Lower leg skin (tissue), 4 donors: ENCODE results near the gene PHF11. TPM values are rescaled to one million over a fixed set of nuclear protein-coding genes. Genes with fewer than 3 reads are reported as not detected.
"Not testable (repeated sequence)": the region's sequence is repeated elsewhere in the genome, so short reads cannot be mapped to it uniquely, and the experiment has no call there.

Source experiments
- DNase-seq, 2 donors: peaks; one replicate each; pipeline ENCODE4 v3.0.0-alpha.2; 2019; ENCODE audit warnings: low spot score in 2 of 2
- H3K4me3 ChIP-seq: fragments of 200-600 bp; sonication (generic); 2 replicates; pipeline ENCODE4 v1.5.1; 2017; ENCODE audit warnings: mild to moderate bottlenecking, low read depth; ENCODE audit not compliant: poor library complexity, severe bottlenecking
- CTCF ChIP-seq, 3 donors: fragments of 450-650 bp; IDR thresholded peaks; one replicate each; pipeline ENCODE4 v1.5.1; 2016; ENCODE audit warnings: antibody characterized with exemption in 3 of 3, mild to moderate bottlenecking in 3 of 3, moderate library complexity in 2 of 3
- POLR2A ChIP-seq, 2 donors: fragments of 450-650 bp; IDR thresholded peaks; one replicate each; pipeline ENCODE4 v1.6.1; 2016 to 2017; ENCODE audit warnings: antibody characterized with exemption in 2 of 2, mild to moderate bottlenecking in 1 of 2, moderate library complexity in 1 of 2
- WGBS, 2 donors: methylation state at CpG; one replicate each; pipeline ENCODE4 v1.1.5; 2018; 5-methylcytosine and 5-hydroxymethylcytosine counted together
- intact Hi-C: fragments of 100-400 bp; cut with DNase I; formaldehyde crosslinking; loops from one replicate; pipeline ENCODE4 v1.15.0; 2023; ENCODE audit warnings: low total_unique reads
- total RNA-seq, 4 donors: library from RNA; depleted of rRNA; stranded (reverse); fragments of >200 nt; gene quantifications; one replicate each; pipeline ENCODE4 v1.1.0, GENCODE V29; 2016

Gene PHF11
- total RNA-seq, 4 donors from 2014 or later, result 21.2 to 49.4 (median 32.0) TPM

- WGBS, 2 donors, result 47 to 66% methylated on average over 10 of the region's 10 CpGs
- DNase-seq, result no peak
- no peak overlapping the region for H3K4me3 ChIP-seq
- TF ChIP-seq POLR2A (IDR thresholded peaks at IDR 0.05), result no peak
- TF ChIP-seq CTCF (IDR thresholded peaks at IDR 0.05), result no peak
- intact Hi-C loops, result no loop called here
These were observed 64.7 kb downstream of the PHF11 start for GRCh38 chr13:49560270-49561061.

GRCh38 chr13:49561062-49561410 lies 65.3 kb downstream of the PHF11 start:
- no peak for DNase-seq
- no peak overlapping the region for H3K4me3 ChIP-seq
- TF ChIP-seq POLR2A (IDR thresholded peaks at IDR 0.05), result no peak
- TF ChIP-seq CTCF (IDR thresholded peaks at IDR 0.05), result no peak
- WGBS, 2 donors, result 64 to 70% methylated on average over 3 of the region's 3 CpGs
- intact Hi-C loops, result no loop called here

- no peak overlapping the region for H3K4me3 ChIP-seq
- intact Hi-C loops, result no loop called here
- no peak for DNase-seq
- no peak for TF ChIP-seq CTCF (IDR thresholded peaks at IDR 0.05)
- WGBS, 2 donors, result 56 to 70% methylated on average over 5 of the region's 5 CpGs
These were observed 67.8 kb downstream of the PHF11 start for GRCh38 chr13:49563516-49563915.

- 96 to 100% methylated on average over 10 to 25 of the region's 25 CpGs for WGBS, 2 donors
- DNase-seq, H3K4me3 ChIP-seq, intact Hi-C loops: not testable (repeated sequence)
These were observed 69.7 kb downstream of the PHF11 start for GRCh38 chr13:49565461-49565860.

- no peak for TF ChIP-seq POLR2A (IDR thresholded peaks at IDR 0.05)
- TF ChIP-seq CTCF (IDR thresholded peaks at IDR 0.05), result no peak
- DNase-seq, result no peak
- 96 to 99% methylated on average over 4 of the region's 4 CpGs for WGBS, 2 donors
- intact Hi-C loops, result no loop called here
- H3K4me3 ChIP-seq, result no peak overlapping the region
These were observed 70.7 kb downstream of the PHF11 start for GRCh38 chr13:49566461-49566860.

- TF ChIP-seq CTCF (IDR thresholded peaks at IDR 0.05) (no peak), POLR2A (IDR thresholded peaks at IDR 0.05) (no peak)
- DNase-seq, result no peak
- 83 to 85% methylated on average over 5 of the region's 5 CpGs for WGBS, 2 donors
- H3K4me3 ChIP-seq, result no peak overlapping the region
- intact Hi-C loops, result no loop called here
These were observed 71.7 kb downstream of the PHF11 start for GRCh38 chr13:49567491-49567890.
